Stromal cell of bone marrow (primary cell): Measurements from ENCODE around the gene LHX5.

Experiments used
- DNase-seq: peaks from one replicate; pipeline ENCODE4 v3.0.0-alpha.2; 2012; ENCODE audit warnings: low read depth

LHX5 gene

GRCh38 chr12:113439301-113439597 is 32.4 kb downstream of the LHX5 start:
- DNase-seq = no peak

- no peak for DNase-seq
Observed at GRCh38 chr12:113438523-113439300, 33.0 kb downstream of the LHX5 start.

- no peak for DNase-seq
Observed at GRCh38 chr12:113437729-113438100, 34.0 kb downstream of the LHX5 start.

GRCh38 chr12:113436993-113437728 is 34.5 kb downstream of the LHX5 start:
- no peak for DNase-seq

- DNase-seq = no peak
Observed at GRCh38 chr12:113436586-113436985, 35.1 kb downstream of the LHX5 start.

GRCh38 chr12:113435367-113435766 is 36.3 kb downstream of the LHX5 start:
- DNase-seq = no peak

- DNase-seq = no peak
Observed at GRCh38 chr12:113432986-113433385, 38.7 kb downstream of the LHX5 start.

GRCh38 chr12:113428482-113428881 is 43.2 kb downstream of the LHX5 start:
- DNase-seq = no peak

GRCh38 chr12:113427882-113428281 is 43.8 kb downstream of the LHX5 start:
- no peak for DNase-seq

- no peak for DNase-seq
Observed at GRCh38 chr12:113425960-113426453, 45.7 kb downstream of the LHX5 start.

GRCh38 chr12:113424915-113425823 is 46.5 kb downstream of the LHX5 start:
- DNase-seq = peak; percentile 30

GRCh38 chr12:113424456-113424855 is 47.2 kb downstream of the LHX5 start:
- no peak for DNase-seq

- DNase-seq = no peak
Observed at GRCh38 chr12:113422886-113423669, 48.6 kb downstream of the LHX5 start.

- peak; percentile 81 for DNase-seq
Observed at GRCh38 chr12:113422030-113422885, 49.4 kb downstream of the LHX5 start, which contains the start of gene SDSL. TSS of gene SDSL (plus strand) at chr12:113422380. CDS start at chr12:113427983, 5,603 bp downstream.

GRCh38 chr12:113420996-113421595 is 50.6 kb downstream of the LHX5 start:
- no peak for DNase-seq

- DNase-seq = peak; percentile 18
Observed at GRCh38 chr12:113418213-113418879, 53.3 kb downstream of the LHX5 start.

- no peak for DNase-seq
Observed at GRCh38 chr12:113416091-113416754, 55.4 kb downstream of the LHX5 start.

- no peak for DNase-seq
Observed at GRCh38 chr12:113414519-113415038, 57.1 kb downstream of the LHX5 start.

GRCh38 chr12:113413488-113413939 is 58.2 kb downstream of the LHX5 start:
- DNase-seq = no peak
